MCF 10A (cell line): Measurements from ENCODE around the gene ZMYM3. TPM values are rescaled to one million over a fixed set of nuclear protein-coding genes. Genes with fewer than 3 reads are reported as not detected.

Experiments used
- BruUV-seq: library from RNA; stranded (reverse); fragments of 400-500 nt; replicated peaks from 2 replicates; lab custom pipeline; 2021; lab: Mats Ljungman, UMichigan
- CTCF ChIA-PET: fragments of 300-600 bp; sonication (Branson Sonifier 250); formaldehyde crosslinking; extraction: SDS; loops from one replicate; lab custom pipeline; 2021; ENCODE audit warnings: antibody characterized with exemption, inconsistent platforms; lab: Yijun Ruan, JAX
- POLR2A ChIA-PET: fragments of 300-600, 350-650 bp; sonication (Branson Sonifier 250); formaldehyde crosslinking; extraction: SDS; loops from one replicate; lab custom pipeline; 2020; ENCODE audit warnings: antibody characterized with exemption, inconsistent platforms; lab: Yijun Ruan, JAX
- DNase-seq: peaks from one replicate; pipeline ENCODE4 v3.0.0-alpha.2; 2018; ENCODE audit not compliant: unreplicated experiment
- H3K27ac Mint-ChIP-seq: one replicate; pipeline ENCODE4 v1.8.0; 2022; ENCODE audit warnings: mild to moderate bottlenecking, low read depth, mixed read lengths; ENCODE audit not compliant: unreplicated experiment
- H3K27me3 Mint-ChIP-seq: one replicate; pipeline ENCODE4 v1.8.0; 2022; ENCODE audit warnings: mixed read lengths; ENCODE audit not compliant: insufficient read depth, unreplicated experiment
- H3K36me3 Mint-ChIP-seq: one replicate; pipeline ENCODE4 v1.8.0; 2022; ENCODE audit warnings: mild to moderate bottlenecking, moderate library complexity, mixed read lengths; ENCODE audit not compliant: insufficient read depth, unreplicated experiment
- H3K4me1 Mint-ChIP-seq: one replicate; pipeline ENCODE4 v1.8.0; 2022; ENCODE audit warnings: mixed read lengths; ENCODE audit not compliant: insufficient read depth, unreplicated experiment
- H3K4me3 Mint-ChIP-seq: one replicate; pipeline ENCODE4 v1.8.0; 2022; ENCODE audit warnings: mild to moderate bottlenecking, moderate library complexity, mixed read lengths; ENCODE audit not compliant: unreplicated experiment
- H3K9me3 Mint-ChIP-seq: one replicate; pipeline ENCODE4 v1.8.0; 2022; ENCODE audit warnings: mixed read lengths; ENCODE audit not compliant: unreplicated experiment
- CTCF ChIP-seq: fragments of 200-600 bp; IDR thresholded peaks from one replicate; pipeline ENCODE4 v1.8.0; 2022; ENCODE audit warnings: antibody characterized with exemption, mild to moderate bottlenecking; ENCODE audit not compliant: unreplicated experiment
- intact Hi-C: fragments of 100-400 bp; cut with micrococcal nuclease; formaldehyde crosslinking; loops from 2 replicates; pipeline ENCODE4 v1.14.1; 2022
- total RNA-seq: library from RNA; stranded (reverse); gene quantifications from 2 replicates; pipeline ENCODE4 v1.2.3, GENCODE V29; 2022

Gene ZMYM3
- total RNA-seq, 1 experiment from 2014 or later, result 8.4 TPM

- Mint-ChIP-seq H3K27me3 (peaks cover 38% of the 10 kb centered on the region), H3K9me3 (no peaks in the 10 kb centered on the region)
- no TSS peak for BruUV-seq
Measured at GRCh38 chrX:71298119-71298518, 44.2 kb upstream of the ZMYM3 start.

GRCh38 chrX:71296806-71297205 lies 42.9 kb upstream of the ZMYM3 start:
- intact Hi-C loops, result no loop called here
- Mint-ChIP-seq H3K27ac (no peak overlapping the region), H3K27me3 (peaks cover 35% of the 10 kb centered on the region), H3K9me3 (no peaks in the 10 kb centered on the region), H3K4me3 (no peak overlapping the region), H3K36me3 (peaks cover 97% of the 10 kb centered on the region), H3K4me1 (no peaks in the 10 kb centered on the region)
- ChIA-PET CTCF (interaction anchor here (0.6 kb wide), 3 partner anchors 59 to 92 kb away, joined by 3 read pairs; no protein-coding TSS in a partner anchor), POLR2A (interaction anchor here (0.9 to 2.6 kb wide), 2 partner anchors 9 to 13 kb away, joined by 3 to 12 read pairs; partner anchors contain the start of gene NONO)
- no peak for TF ChIP-seq CTCF
- DNase-seq, result no peak
- no TSS peak for BruUV-seq

More at GRCh38 chrX:71298119-71298518, 44.2 kb upstream of the ZMYM3 start:
- Mint-ChIP-seq H3K4me3 (no peak overlapping the region), H3K36me3 (peaks cover 84% of the 10 kb centered on the region), H3K27ac (no peak overlapping the region), H3K4me1 (no peaks in the 10 kb centered on the region)
- TF ChIP-seq CTCF, result no peak
- ChIA-PET POLR2A (no interaction called here), CTCF (interaction anchor here (1.1 kb wide), 1 partner anchor 14 kb away, joined by 3 read pairs; the partner anchor contains the start of gene NONO)
- intact Hi-C loops, result no loop called here
- DNase-seq, result no peak

DNA sequence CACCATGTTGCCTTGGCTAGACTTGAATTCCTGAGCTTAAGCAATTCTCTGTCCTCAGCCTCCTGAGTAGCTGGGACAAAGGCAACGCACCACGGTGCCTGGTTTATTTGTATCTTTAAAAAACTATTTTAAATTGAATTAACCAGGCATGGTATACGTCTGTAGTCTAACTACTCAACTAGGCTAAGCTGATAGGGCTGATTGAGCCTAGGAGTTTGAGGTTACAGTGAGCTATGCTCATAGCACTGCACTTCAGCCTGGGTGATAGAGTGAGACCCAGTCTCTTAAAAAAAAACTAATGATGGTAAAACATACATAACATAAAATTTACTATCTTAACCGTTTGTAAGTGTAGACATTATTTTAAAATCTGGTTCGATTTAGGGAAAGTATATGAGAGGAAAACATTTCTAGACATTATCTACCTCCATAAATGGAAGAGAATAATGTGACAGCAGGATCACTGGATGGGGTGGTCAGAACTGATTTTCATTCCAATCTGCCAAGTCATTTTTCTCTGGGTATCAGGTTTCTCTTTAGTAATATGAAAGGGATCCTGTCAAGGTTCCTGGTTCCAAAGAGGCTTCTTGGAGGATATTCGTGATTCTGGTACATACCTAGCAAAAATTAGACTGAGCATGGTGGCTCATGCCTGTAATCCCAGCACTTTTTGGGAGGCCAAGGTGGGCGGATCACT lies 38.9 kb upstream of the ZMYM3 start:
- CTCF ChIA-PET, result no interaction called here
- no peak for DNase-seq
- H3K4me1 Mint-ChIP-seq, result no peaks in the 10 kb centered on the region

More for the DNA sequence above, 38.9 kb upstream of the ZMYM3 start:
- H3K27me3 Mint-ChIP-seq, result peaks cover 28% of the 10 kb centered on the region
- intact Hi-C loops, result no loop called here
- no peak overlapping the region for H3K4me3 Mint-ChIP-seq
- TF ChIP-seq CTCF, result no peak
- H3K9me3 Mint-ChIP-seq, result no peaks in the 10 kb centered on the region
- peaks cover 98% of the 10 kb centered on the region for H3K36me3 Mint-ChIP-seq
- no peak overlapping the region for H3K27ac Mint-ChIP-seq
- BruUV-seq, result no TSS peak
- POLR2A ChIA-PET, result interaction anchor here (1.2 to 1.6 kb wide), 4 partner anchors 8 to 73 kb away, joined by 3 to 4 read pairs (median 4); partner anchors contain the start of genes ITGB1BP2, NONO and TAF1
